WERI-Rb-1 (cell line): ENCODE results near the gene IL17A.
"Not testable (repeated sequence)": the region's sequence is repeated elsewhere in the genome, so short reads cannot be mapped to it uniquely, and the experiment has no call there.

ENCODE experiments used
- DNase-seq: peaks from one replicate; pipeline ENCODE4 v3.0.0-alpha.2; 2020
- H3K27ac ChIP-seq: fragments of 250-450 bp; sonication (Bioruptor Pico); 2 replicates; pipeline ENCODE4 v1.5.1; 2020; ENCODE audit warnings: mild to moderate bottlenecking, moderate library complexity
- H3K27me3 ChIP-seq: fragments of 250-450 bp; sonication (Bioruptor Pico); 2 replicates; pipeline ENCODE4 v1.5.1; 2021; ENCODE audit warnings: mild to moderate bottlenecking, low read depth, moderate library complexity; ENCODE audit not compliant: insufficient read depth, severe bottlenecking
- H3K36me3 ChIP-seq: fragments of 250-450 bp; sonication (Bioruptor Pico); 2 replicates; pipeline ENCODE4 v1.5.1; 2020; ENCODE audit warnings: mild to moderate bottlenecking, moderate library complexity
- H3K4me3 ChIP-seq: 2 replicates; pipeline ENCODE4 v1.5.1; 2011; ENCODE audit warnings: low read depth, mild to moderate bottlenecking, control low read depth, low read length
- H3K9me3 ChIP-seq: fragments of 250-450 bp; sonication (Bioruptor Pico); 2 replicates; pipeline ENCODE4 v1.5.1; 2021; ENCODE audit warnings: mild to moderate bottlenecking, moderate library complexity; ENCODE audit not compliant: severe bottlenecking
- CTCF ChIP-seq: IDR thresholded peaks from 2 replicates; pipeline ENCODE4 v1.5.1; 2011; ENCODE audit warnings: low read depth, mild to moderate bottlenecking, control low read depth, inconsistent platforms, low read length

The IL17A gene

GRCh38 chr6:52160472-52161104 is 25.6 kb upstream of the IL17A start:
- Histone ChIP-seq H3K9me3 (peaks cover 10% of the 10 kb centered on the region), H3K4me3 (no peak overlapping the region), H3K36me3 (no peaks in the 10 kb centered on the region), H3K27me3 (no peaks in the 10 kb centered on the region), H3K27ac (no peak overlapping the region)
- no peak for DNase-seq
- no peak for TF ChIP-seq CTCF

DNA sequence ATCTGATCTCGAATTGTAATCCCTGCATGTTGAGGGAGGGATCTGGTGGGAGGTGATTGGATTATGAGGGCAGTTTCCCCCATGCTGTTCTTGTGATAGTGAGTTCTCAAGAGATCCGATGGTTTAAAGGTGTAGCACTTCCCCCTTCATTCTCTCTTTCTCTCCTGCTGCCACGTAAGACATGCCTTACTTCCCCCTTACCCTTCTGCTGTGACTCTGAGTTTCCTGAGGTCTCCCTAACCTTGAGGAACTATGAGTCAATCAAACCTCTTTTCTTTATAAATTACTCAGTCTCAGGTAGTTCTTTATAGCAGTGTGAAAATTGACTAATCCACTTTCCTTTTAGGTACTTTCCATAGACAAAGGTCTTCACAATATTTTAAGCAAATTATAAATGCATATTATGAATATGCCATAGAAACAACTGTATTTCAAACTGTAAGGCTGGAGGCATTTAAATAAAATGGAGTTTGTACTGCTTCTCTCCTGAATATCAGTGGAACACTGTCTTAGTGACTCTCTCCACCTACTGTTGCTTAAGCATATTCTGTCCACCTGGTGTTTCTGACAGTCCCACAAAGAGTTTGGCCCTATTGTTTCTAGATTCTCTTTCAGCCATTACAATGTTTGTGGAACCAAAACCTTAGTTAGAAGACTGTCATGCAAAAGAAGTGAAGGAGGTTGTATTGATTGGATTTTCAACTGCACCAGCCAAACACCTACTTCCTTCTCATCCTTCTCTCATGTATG is 24.3 kb upstream of the IL17A start:
- H3K27ac ChIP-seq: no peak overlapping the region
- no peaks in the 10 kb centered on the region for H3K27me3 ChIP-seq
- no peak for DNase-seq
- no peak overlapping the region for H3K4me3 ChIP-seq
- no peaks in the 10 kb centered on the region for H3K36me3 ChIP-seq
- peaks cover 10% of the 10 kb centered on the region for H3K9me3 ChIP-seq
- TF ChIP-seq CTCF: no peak

GRCh38 chr6:52162940-52163908 is 23.0 kb upstream of the IL17A start:
- H3K27me3 ChIP-seq: no peaks in the 10 kb centered on the region
- no peak overlapping the region for H3K4me3 ChIP-seq
- no peaks in the 10 kb centered on the region for H3K36me3 ChIP-seq
- no peak overlapping the region for H3K27ac ChIP-seq
- peak; percentile 82 for TF ChIP-seq CTCF
- DNase-seq: no peak
- H3K9me3 ChIP-seq: peaks cover 13% of the 10 kb centered on the region

- no peak for TF ChIP-seq CTCF
- Histone ChIP-seq H3K27me3 (no peaks in the 10 kb centered on the region), H3K27ac (no peak overlapping the region), H3K9me3 (peaks cover 20% of the 10 kb centered on the region), H3K4me3 (no peak overlapping the region), H3K36me3 (no peaks in the 10 kb centered on the region)
- no peak for DNase-seq
Measured at GRCh38 chr6:52164319-52165094, 21.7 kb upstream of the IL17A start.

- no peak for TF ChIP-seq CTCF
- H3K27me3 ChIP-seq: no peaks in the 10 kb centered on the region
- DNase-seq: no peak
- H3K36me3 ChIP-seq: no peaks in the 10 kb centered on the region
- peaks cover 10% of the 10 kb centered on the region for H3K9me3 ChIP-seq
- H3K4me3 ChIP-seq: no peak overlapping the region
- H3K27ac ChIP-seq: no peak overlapping the region
Measured at GRCh38 chr6:52167267-52167666, 18.9 kb upstream of the IL17A start.

GRCh38 chr6:52168351-52168750 is 17.8 kb upstream of the IL17A start:
- H3K9me3 ChIP-seq, DNase-seq, H3K27me3 ChIP-seq, H3K4me3 ChIP-seq, H3K27ac ChIP-seq, H3K36me3 ChIP-seq: not testable (repeated sequence)
